Gastrocnemius medialis (tissue), 4 donors: ENCODE results near the gene GGT6. TPM values are rescaled to one million over a fixed set of nuclear protein-coding genes. Genes with fewer than 3 reads are reported as not detected.

ENCODE experiments used
- ATAC-seq, 2 donors: fragments of 150-250 bp; one replicate each; pipeline ENCODE4 v1.9.1; 2016
- DNase-seq, 2 donors: peaks; one replicate each; pipeline ENCODE4 v3.0.0-alpha.2; 2019
- H3K27ac ChIP-seq, 4 donors: fragments of 200-600 bp; sonication (generic); 1 replicate in 1 of 4; 2 replicates in 3 of 4; pipeline ENCODE4 v1.5.1; 2016 to 2018; ENCODE audit warnings: mild to moderate bottlenecking in 2 of 4, moderate library complexity in 1 of 4
- H3K27me3 ChIP-seq, 3 donors: fragments of 200-600 bp; sonication (generic) in 2 of 3; 1 replicate in 1 of 3; 2 replicates in 2 of 3; pipeline versions ENCODE4 v1.5.1 to v1.6.0; 2016 to 2019; ENCODE audit warnings: mild to moderate bottlenecking in 1 of 3, moderate library complexity in 1 of 3
- H3K36me3 ChIP-seq, 2 donors: fragments of 200-600 bp; sonication (generic) in 1 of 2; one replicate each; pipeline ENCODE4 v1.5.1; 2017 to 2018
- H3K4me1 ChIP-seq, 2 donors: fragments of 200-600 bp; sonication (generic) in 1 of 2; one replicate each; pipeline ENCODE4 v1.5.1; 2016 to 2017; ENCODE audit warnings: mild to moderate bottlenecking in 2 of 2
- H3K4me3 ChIP-seq, 4 donors: fragments of 200-600 bp; sonication (generic) in 3 of 4; 1 replicate in 1 of 4; 2 replicates in 3 of 4; pipeline ENCODE4 v1.5.1; 2016 to 2019; ENCODE audit warnings: mild to moderate bottlenecking in 2 of 4
- H3K9me3 ChIP-seq, 3 donors: fragments of 200-600 bp; sonication (generic) in 2 of 3; 1 replicate in 1 of 3; 2 replicates in 2 of 3; pipeline ENCODE4 v1.5.1; 2016 to 2019
- POLR2A ChIP-seq, 2 donors: fragments of 450-650 bp; IDR thresholded peaks; one replicate each; pipeline ENCODE4 v1.6.1; 2017; ENCODE audit warnings: antibody characterized with exemption in 2 of 2, mild to moderate bottlenecking in 2 of 2, moderate library complexity in 2 of 2
- in situ Hi-C, 4 donors: fragments of 200-750 bp; cut with MboI; loops; one replicate each; pipeline versions ENCODE4 v1.15.0 to v1.8.0; 2017; ENCODE audit warnings: low sequenced_read_pairs in 4 of 4
- intact Hi-C: fragments of 100-400 bp; cut with DNase I; formaldehyde crosslinking; loops from one replicate; pipeline ENCODE4 v1.15.1; 2023; ENCODE audit warnings: low total_unique reads
- total RNA-seq, 4 donors: library from RNA; depleted of rRNA; stranded (reverse); fragments of >200 nt; gene quantifications; one replicate each; pipeline versions ENCODE4 v1.1.0 to v1.2.3, GENCODE V29; 2016
- TF ChIP-seq, protein P1 (sequence below), 5 experiments: fragments of 450-650 bp in 3 of 5; fragments of 200-600 bp in 2 of 5; sonication (generic) in 2 of 5; IDR thresholded peaks in 4 of 5; conservative IDR thresholded peaks in 1 of 5; 1 replicate in 4 of 5; 2 replicates in 1 of 5; pipeline ENCODE4 v1.5.1; 2016 to 2019; ENCODE audit warnings: antibody characterized with exemption in 5 of 5, mild to moderate bottlenecking in 3 of 5, moderate library complexity in 3 of 5

Gene GGT6
- total RNA-seq, 4 donors from 2014 or later = 0.63 TPM; not detected in 3

- in situ Hi-C loops (loop anchor here in 1 of 4 donors (25.0 kb wide), 1 partner anchor 110 kb away; no protein-coding TSS in a partner anchor), intact Hi-C loops (loop anchor here (10.0 kb wide), 1 partner anchor 223 kb away; the partner anchor contains the start of gene PSMB6)
- Histone ChIP-seq H3K4me1 (peaks cover 35 to 37% of the 10 kb centered on the region in 2 donors), H3K27ac (peak overlapping the region in 3 of 4 donors; percentile 78 to 84 (median 81)), H3K4me3 (no peak overlapping the region), H3K9me3 (no peaks in the 10 kb centered on the region), H3K27me3 (no peaks in the 10 kb centered on the region), H3K36me3 (no peaks in the 10 kb centered on the region)
- DNase-seq (no peak), ATAC-seq (no peak)
- TF ChIP-seq, protein P1, sequence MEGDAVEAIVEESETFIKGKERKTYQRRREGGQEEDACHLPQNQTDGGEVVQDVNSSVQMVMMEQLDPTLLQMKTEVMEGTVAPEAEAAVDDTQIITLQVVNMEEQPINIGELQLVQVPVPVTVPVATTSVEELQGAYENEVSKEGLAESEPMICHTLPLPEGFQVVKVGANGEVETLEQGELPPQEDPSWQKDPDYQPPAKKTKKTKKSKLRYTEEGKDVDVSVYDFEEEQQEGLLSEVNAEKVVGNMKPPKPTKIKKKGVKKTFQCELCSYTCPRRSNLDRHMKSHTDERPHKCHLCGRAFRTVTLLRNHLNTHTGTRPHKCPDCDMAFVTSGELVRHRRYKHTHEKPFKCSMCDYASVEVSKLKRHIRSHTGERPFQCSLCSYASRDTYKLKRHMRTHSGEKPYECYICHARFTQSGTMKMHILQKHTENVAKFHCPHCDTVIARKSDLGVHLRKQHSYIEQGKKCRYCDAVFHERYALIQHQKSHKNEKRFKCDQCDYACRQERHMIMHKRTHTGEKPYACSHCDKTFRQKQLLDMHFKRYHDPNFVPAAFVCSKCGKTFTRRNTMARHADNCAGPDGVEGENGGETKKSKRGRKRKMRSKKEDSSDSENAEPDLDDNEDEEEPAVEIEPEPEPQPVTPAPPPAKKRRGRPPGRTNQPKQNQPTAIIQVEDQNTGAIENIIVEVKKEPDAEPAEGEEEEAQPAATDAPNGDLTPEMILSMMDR (IDR thresholded peaks at IDR 0.05 in 4 of 5, conservative IDR thresholded peaks at IDR 0.05 in 1 of 5) = no peak
- TF ChIP-seq POLR2A (IDR thresholded peaks at IDR 0.05) = no peak
Measured at GRCh38 chr17:4572131-4572530, 11.8 kb upstream of the GGT6 start.

- no peak for DNase-seq
- peaks cover 18 to 19% of the 10 kb centered on the region in 2 donors for H3K4me1 ChIP-seq
- in situ Hi-C loops = loop anchor here (5.0 to 25.0 kb wide), 3 partner anchors 53 to 107 kb away; no protein-coding TSS in a partner anchor
- H3K9me3 ChIP-seq = no peaks in the 10 kb centered on the region
- no peak for TF ChIP-seq POLR2A (IDR thresholded peaks at IDR 0.05)
- TF ChIP-seq, protein P1 (IDR thresholded peaks at IDR 0.05 in 4 of 5, conservative IDR thresholded peaks at IDR 0.05 in 1 of 5) = no peak
- intact Hi-C loops = loop anchor here (10.0 kb wide), 1 partner anchor 355 kb away; no protein-coding TSS in a partner anchor
- no peak overlapping the region for H3K4me3 ChIP-seq
- no peaks in the 10 kb centered on the region for H3K36me3 ChIP-seq
- no peak overlapping the region for H3K27ac ChIP-seq
- H3K27me3 ChIP-seq = no peaks in the 10 kb centered on the region
- no peak for ATAC-seq
Measured at GRCh38 chr17:4569591-4569990, 9.2 kb upstream of the GGT6 start.

GRCh38 chr17:4566785-4567184 lies 6.4 kb upstream of the GGT6 start:
- Histone ChIP-seq H3K4me3 (no peak overlapping the region), H3K4me1 (peaks cover 5 to 8% of the 10 kb centered on the region in 2 donors), H3K27ac (peak overlapping the region; percentile 43 to 73 (median 56)), H3K27me3 (no peaks in the 10 kb centered on the region), H3K36me3 (no peaks in the 10 kb centered on the region), H3K9me3 (no peaks in the 10 kb centered on the region)
- intact Hi-C loops (loop anchor here (1.0 to 10.0 kb wide), 2 partner anchors 60 to 352 kb away; no protein-coding TSS in a partner anchor), in situ Hi-C loops (loop anchor here (5.0 to 25.0 kb wide), 3 partner anchors 56 to 104 kb away; no protein-coding TSS in a partner anchor)
- ATAC-seq = peak; percentile 87 to 90
- no peak for TF ChIP-seq POLR2A (IDR thresholded peaks at IDR 0.05)
- TF ChIP-seq, protein P1 (IDR thresholded peaks at IDR 0.05 in 4 of 5, conservative IDR thresholded peaks at IDR 0.05 in 1 of 5) = peak; percentile 79 to 88 (median 86)
- peak in 1 of 2 donors; percentile 68 for DNase-seq

DNA sequence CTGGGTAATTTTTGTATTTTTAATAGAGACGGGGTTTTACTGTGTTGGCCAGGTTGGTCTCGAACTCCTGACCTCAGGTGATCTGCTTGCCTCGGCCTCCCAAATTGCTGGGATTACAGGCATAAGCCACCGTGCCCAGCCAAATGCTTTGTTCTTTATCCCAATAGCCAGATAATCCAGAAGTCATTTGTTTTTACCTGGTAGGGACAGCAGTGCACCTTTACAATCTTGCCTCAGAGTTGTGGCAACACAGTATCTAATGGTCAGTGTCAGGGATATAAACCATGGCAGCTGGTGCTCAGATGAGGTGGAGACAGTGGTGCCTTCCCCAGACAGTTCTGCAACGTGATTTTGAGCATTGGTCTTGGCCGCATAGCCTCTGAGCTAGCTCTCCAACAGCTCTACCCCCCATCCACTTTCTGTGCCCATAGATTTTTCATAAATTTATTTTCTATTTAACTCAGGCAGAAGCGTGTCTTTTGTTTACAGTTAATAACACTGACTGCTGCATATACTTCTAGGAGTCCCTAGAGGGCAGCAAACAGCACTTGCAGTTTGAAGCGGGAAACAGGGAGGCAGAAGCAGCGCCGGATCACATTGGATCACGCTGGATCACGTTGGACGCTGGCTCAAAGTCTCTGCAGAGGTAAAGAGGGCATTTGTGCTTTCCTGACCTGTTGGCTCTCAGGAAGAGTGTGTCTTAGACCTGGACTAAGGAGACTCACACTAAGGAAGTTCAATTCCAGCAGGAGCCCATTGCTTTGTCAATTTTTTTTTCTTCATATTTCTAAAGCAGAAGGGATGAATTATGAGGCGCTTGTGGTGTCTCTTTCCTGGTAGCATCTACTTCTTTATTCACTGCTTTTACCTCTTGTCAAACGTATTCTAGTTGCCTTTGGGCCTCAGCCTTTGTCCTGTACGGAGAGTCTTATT lies 5.1 kb upstream of the GGT6 start:
- peak overlapping the region; percentile 9 to 73 (median 22) for H3K27ac ChIP-seq
- TF ChIP-seq, protein P1 (IDR thresholded peaks at IDR 0.05 in 4 of 5, conservative IDR thresholded peaks at IDR 0.05 in 1 of 5) = peak; percentile 79 to 88 (median 86)
- no peak for TF ChIP-seq POLR2A (IDR thresholded peaks at IDR 0.05)
- in situ Hi-C loops = loop anchor here (5.0 to 25.0 kb wide), 3 partner anchors 57 to 103 kb away; no protein-coding TSS in a partner anchor
- H3K27me3 ChIP-seq = no peaks in the 10 kb centered on the region
- H3K4me1 ChIP-seq = peaks cover 5 to 8% of the 10 kb centered on the region in 2 donors
- intact Hi-C loops = loop anchor here (1.0 to 10.0 kb wide), 2 partner anchors 61 to 351 kb away; no protein-coding TSS in a partner anchor
- ATAC-seq (peak; percentile 78 to 87), DNase-seq (peak; percentile 62 to 75)
- no peaks in the 10 kb centered on the region for H3K36me3 ChIP-seq
- H3K4me3 ChIP-seq = no peak overlapping the region
- no peaks in the 10 kb centered on the region for H3K9me3 ChIP-seq
